Measurements from ENCODE around the gene AADAC.
"Not testable (repeated sequence)": the region's sequence is repeated elsewhere in the genome, so short reads cannot be mapped to it uniquely, and the experiment has no call there.

The AADAC gene

GRCh38 chr3:151813799-151814198 is at the start of gene AADAC:
Gene AADAC, plus strand, starts transcription at chr3:151814116. Its CDS starts 47 bp downstream, at chr3:151814163.
- DNase-seq: no peak

GRCh38 chr3:151764699-151765098 is 49.2 kb upstream of the AADAC start:
- DNase-seq: not testable (repeated sequence)

DNA sequence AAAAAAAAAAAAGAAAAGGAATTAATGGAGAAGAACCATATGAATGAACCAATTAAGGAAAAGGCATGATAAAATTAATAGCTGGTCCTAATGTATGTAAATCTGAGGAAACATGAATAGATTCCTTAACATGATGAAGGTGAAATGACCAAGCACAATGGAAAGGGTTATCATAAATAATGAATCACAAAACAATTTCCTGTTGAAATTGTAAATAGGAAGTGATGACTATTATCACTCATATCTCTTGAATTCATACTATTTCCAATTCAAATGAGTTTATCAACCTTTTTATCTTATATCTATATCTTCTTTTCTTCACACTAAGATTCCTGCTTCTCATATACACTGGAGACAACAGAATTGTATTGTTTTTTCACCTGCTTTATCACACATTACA is 48.2 kb upstream of the AADAC start:
- DNase-seq: no peak

- no peak for DNase-seq
Measured at GRCh38 chr3:151766454-151766853, 47.5 kb upstream of the AADAC start.

DNA sequence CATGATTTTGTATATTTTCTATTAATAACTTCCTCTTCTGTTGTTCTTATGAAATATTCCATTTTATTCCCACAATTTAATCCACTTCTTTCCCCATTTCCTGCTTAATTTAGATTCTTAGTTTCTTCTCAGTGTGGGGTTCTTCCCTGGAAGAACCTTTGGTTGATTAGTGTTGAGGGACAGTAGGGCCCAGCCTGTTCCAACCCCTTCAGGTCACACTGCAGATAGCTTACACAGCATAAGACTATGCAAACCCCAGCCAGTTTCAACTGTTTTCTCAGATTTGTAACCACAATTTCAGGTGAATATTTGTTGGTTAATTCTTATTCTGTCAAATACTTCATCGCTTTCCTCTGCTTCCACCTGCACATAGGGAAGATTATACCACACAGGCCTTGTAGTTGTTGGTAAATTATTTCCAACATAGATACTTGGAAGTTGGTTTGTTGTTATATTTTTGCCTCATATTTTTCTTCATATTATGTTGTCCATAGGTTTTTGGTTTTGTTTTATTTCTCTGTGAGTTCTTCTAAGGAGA is 45.5 kb upstream of the AADAC start:
- DNase-seq: no peak

GRCh38 chr3:151769175-151769574 is 44.7 kb upstream of the AADAC start:
- DNase-seq: no peak

GRCh38 chr3:151770956-151771355 is 43.0 kb upstream of the AADAC start:
- no peak for DNase-seq

DNA sequence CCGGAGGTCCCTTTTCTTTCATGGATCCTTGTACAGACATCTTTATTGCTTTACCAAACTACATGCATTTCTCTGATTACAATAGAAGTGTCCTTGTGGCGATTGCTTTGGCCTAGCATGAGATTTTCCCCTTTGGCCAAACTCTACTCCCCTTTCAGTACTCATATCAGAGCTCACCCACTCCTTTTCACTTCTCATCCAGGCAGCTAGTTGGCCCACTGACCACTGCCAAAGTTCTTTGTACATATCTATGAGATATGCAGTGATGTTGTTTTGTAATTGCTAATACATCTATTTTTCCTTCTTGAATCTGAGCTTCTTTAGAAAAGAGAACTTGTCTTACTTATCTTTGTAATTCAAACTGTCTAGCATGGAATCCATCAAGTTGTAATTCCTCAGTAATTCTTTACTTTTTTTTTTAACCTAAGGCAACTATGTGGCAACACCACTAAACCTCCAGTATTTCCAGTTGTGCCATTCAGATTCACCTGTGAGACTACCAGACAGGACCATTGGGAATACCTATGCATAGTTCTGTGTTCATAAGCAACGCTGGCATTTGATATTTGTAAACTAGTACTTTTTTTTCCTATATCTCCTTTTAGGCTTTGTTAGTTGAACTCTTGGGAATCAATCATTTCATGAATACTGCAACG is 41.0 kb upstream of the AADAC start:
- DNase-seq: no peak

- DNase-seq: no peak
Measured at GRCh38 chr3:151774235-151774634, 39.7 kb upstream of the AADAC start.

DNA sequence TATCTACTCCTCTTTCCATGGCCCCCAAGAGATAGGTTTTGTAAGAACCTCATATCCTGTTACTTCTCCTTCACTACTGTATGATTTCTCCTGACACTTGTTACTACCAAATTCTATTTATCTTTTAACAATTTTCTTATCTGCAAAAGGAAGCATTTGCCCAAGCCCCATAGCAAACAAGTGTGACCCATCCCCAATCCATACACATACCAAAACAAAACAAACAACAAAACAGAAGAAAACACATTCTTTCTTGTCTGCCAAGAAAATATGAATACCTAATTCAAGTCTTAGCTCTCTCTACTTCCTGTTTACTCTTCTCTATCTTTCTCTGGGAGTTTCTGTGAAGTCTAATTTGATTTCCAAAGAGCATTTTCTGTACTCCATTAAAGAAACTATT is 39.0 kb upstream of the AADAC start:
- no peak for DNase-seq

DNA sequence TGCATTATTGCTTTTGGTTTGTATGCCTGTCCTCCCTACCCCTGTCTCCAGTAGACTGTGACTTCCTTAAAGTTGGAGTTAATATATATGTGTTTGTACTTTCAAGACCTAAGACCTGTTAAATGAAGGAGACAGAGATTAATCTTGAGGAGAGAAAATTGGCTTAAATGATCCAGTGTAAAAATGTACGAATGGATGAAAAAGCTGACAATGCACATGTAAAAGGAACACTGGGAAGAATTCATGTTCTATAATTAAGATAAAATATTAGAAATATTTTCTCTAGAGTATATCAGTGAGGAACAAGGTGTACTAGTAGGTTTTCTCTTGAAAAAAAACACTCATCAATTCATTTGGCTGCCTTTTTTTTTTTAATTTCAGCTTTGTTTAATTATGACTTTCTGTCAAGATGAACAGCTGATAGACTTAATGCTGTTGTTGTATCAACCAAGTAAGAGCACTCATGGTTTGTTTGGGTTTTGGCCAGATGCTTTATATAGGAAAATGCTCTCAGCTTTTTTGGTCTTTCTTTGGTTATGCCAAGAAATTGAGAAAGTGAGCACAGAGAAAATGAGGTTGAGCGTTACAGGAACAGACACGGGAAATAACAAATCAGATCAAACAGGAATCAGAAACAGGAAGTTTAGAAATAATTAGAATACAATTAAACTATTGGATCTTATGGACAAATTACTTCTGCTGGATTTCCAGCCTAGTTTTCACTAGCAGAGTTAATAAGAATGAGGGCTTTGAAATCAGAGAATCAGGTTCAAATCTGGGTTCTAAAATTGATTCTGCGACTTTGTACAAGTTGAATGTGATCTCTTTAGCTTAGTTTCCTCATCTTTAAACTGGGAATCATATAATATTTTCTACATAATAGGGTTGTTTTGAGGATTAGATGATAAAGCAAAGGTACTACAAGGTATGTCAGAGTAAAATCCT is 38.3 kb upstream of the AADAC start:
- DNase-seq: no peak

DNA sequence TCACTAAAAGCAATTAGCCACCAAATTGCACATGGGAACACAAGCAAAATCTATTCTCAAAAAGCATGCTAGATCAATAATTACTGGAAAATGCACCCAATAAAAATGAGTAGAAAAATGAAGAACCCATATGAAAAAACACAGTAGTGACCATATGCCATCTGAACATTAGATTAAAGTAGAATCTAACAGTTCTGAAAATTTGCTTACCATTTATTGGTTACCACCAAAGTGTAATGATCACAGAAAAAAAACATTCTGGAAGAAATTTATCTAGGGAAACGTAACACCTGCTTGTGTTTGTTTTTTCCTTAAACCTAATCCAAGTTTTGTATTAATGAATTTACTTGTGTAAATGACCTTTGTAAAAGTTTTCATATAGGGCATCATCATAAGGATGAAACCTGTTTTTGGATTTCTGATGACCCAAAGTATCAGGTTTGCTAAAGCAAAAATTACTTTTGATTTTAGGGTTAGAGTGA is 37.6 kb upstream of the AADAC start:
- no peak for DNase-seq

DNA sequence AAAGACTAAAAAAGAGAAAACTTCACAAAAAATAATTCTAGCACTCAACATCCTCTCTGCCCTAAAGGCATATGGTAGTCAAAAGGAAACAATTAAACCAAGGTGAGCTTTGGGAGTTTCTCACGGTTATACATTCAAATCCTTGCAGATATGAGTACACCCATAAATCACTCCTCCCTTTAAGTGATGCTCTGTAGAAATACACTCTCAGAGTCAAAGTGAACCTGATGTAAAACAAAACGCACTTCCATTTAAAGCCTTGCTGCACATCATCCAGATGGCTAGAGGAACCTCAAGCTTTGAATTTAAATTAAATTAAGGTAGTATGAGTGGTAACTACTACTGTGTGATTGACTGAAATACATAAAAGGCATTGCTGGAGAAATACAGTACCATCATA is 36.0 kb upstream of the AADAC start:
- DNase-seq: no peak

- DNase-seq: no peak
Measured at GRCh38 chr3:151787626-151788025, 26.3 kb upstream of the AADAC start.

GRCh38 chr3:151788401-151788800 is 25.5 kb upstream of the AADAC start:
- no peak for DNase-seq

DNA sequence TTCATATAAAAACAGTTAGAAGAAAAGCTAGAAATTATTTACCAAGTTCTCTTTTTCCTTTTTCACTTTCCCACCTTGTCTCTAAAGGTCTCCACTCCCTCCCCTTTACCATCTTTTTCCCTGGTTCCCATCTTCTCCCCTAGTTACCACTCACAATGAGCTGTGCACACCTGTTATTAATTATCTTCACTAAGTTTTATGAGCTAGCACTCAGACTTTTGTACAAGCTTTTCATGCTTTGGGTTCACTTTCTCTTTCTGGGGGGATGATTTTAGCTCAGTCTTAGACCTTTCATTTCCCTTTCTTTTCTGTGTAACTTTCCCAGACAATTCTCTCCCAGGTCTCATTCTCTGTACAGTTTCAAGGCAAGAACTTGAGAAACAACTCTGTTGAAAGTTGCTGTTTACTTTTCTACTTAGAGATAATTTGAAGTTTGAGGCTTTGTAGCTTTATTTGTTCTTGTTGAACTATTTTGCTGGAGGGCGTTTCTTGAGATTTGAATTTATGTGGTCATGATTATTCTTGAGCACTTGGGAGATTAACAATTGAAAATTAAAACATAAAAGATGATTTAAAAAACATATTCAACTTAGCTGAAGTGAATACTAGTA is 24.0 kb upstream of the AADAC start:
- DNase-seq: no peak

GRCh38 chr3:151790763-151791162 is 23.2 kb upstream of the AADAC start:
- not testable (repeated sequence) for DNase-seq

DNA sequence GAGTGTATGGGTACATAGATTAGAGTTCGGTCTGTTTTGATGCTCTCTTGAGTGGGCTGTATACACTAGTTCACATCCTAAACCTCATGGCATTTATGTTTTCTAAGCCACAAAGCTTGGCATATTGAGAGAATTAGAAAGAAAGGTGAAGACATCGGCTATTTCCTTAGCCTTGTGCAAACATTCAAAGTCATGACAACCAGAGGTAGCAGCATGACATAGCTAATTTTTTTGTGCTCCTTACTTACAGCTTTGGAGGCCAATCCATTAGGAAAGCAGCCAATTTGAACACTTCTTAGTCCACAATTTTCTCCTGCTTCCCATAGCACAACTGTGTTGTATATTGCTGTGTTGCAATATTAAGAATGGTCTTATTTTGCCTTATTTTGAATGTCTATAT is 21.5 kb upstream of the AADAC start:
- no peak for DNase-seq

DNA sequence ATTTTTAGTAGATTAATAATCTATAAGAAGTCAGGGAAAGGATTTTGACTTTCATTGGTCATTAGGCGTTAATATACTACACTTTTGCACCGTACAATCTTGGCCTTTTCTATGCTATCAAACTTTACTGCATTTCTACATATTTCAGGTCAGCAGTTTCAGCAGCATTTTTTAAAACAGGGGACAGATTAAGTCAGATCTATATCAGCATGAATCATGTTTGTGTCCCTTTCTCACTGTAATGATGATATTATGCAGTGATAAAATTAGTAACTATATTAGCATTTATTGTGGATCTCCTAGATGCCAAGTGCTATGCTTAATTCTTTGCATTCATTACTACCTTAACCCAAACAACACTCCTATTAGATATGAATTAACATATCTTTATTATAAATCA is 20.3 kb upstream of the AADAC start:
- DNase-seq: no peak

- DNase-seq: no peak
Measured at GRCh38 chr3:151794080-151794479, 19.8 kb upstream of the AADAC start.

- no peak for DNase-seq
Measured at GRCh38 chr3:151795276-151795675, 18.6 kb upstream of the AADAC start.

- no peak for DNase-seq
Measured at GRCh38 chr3:151796105-151796680, 17.7 kb upstream of the AADAC start.

DNA sequence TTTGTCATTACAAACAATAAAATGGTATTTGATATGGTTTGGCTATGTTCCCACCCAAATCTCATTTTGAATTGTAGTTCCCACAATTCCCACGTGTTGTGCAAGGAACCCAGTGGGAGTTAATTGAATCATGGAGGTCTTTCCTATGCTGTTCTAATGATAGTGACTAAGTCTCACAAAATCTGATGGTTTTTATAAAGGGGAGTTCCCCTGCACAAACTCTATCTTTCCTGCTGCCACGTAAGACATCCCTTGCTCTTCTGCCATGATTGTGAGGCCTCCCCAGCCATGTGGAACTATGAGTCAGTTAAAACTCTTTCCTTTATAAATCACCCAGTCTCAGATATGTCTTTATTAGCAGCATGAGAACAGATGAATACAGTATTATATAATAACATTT is 15.4 kb upstream of the AADAC start:
- no peak for DNase-seq

Data from CD4-positive, alpha-beta T cell treated with Interleukin-12 subunit alpha and Interleukin-12 subunit beta, for 1 hour (primary cell).